HG03060 (cell line): ENCODE results near the gene SND1.

Experiments
- ATAC-seq: cut with Tn5 transposase; IDR thresholded peaks from one replicate; pipeline ENCODE4 v1.9.1; 2021; ENCODE audit warnings: low read depth, moderate number of reproducible peaks; ENCODE audit not compliant: unreplicated experiment

The SND1 gene

GRCh38 chr7:127651556-127652332 is at the start of gene SND1:
Gene SND1, plus strand, starts transcription at chr7:127652194. Its CDS starts 180 bp downstream, at chr7:127652374.
- peak; percentile 93 for ATAC-seq

GRCh38 chr7:127608446-127608845 is 43.5 kb upstream of the SND1 start:
- ATAC-seq: no peak

- ATAC-seq: no peak
These were observed 42.7 kb upstream of the SND1 start for GRCh38 chr7:127609297-127609696.

- no peak for ATAC-seq
These were observed 39.7 kb upstream of the SND1 start for GRCh38 chr7:127612263-127612662.

GRCh38 chr7:127616724-127617123 is 35.3 kb upstream of the SND1 start:
- no peak for ATAC-seq

GRCh38 chr7:127618042-127618441 is 34.0 kb upstream of the SND1 start, which contains the start of gene PAX4:
Gene PAX4, minus strand, starts transcription at chr7:127618142. Its CDS starts 2,214 bp downstream, at chr7:127615928.
- ATAC-seq: no peak

GRCh38 chr7:127618775-127619174 is 33.2 kb upstream of the SND1 start:
- no peak for ATAC-seq

- no peak for ATAC-seq
These were observed 32.2 kb upstream of the SND1 start for GRCh38 chr7:127619681-127620405.

GRCh38 chr7:127620406-127621233 is 31.4 kb upstream of the SND1 start:
- no peak for ATAC-seq

GRCh38 chr7:127625331-127625730 is 26.7 kb upstream of the SND1 start:
- ATAC-seq: no peak

GRCh38 chr7:127628445-127628844 is 23.5 kb upstream of the SND1 start:
- no peak for ATAC-seq

GRCh38 chr7:127629268-127629854 is 22.6 kb upstream of the SND1 start:
- ATAC-seq: no peak

GRCh38 chr7:127632276-127632910 is 19.6 kb upstream of the SND1 start:
- ATAC-seq: no peak

GRCh38 chr7:127635659-127636285 is 16.2 kb upstream of the SND1 start:
- ATAC-seq: no peak

GRCh38 chr7:127638197-127638596 is 13.8 kb upstream of the SND1 start:
- no peak for ATAC-seq

GRCh38 chr7:127644484-127644883 is 7.5 kb upstream of the SND1 start:
- no peak for ATAC-seq

GRCh38 chr7:127647636-127648035 is 4.4 kb upstream of the SND1 start:
- no peak for ATAC-seq

GRCh38 chr7:127648986-127649385 is 3.0 kb upstream of the SND1 start:
- no peak for ATAC-seq

GRCh38 chr7:127650847-127651555 is 993 bp upstream of the SND1 start:
- ATAC-seq: no peak
